Chondrocyte (in vitro differentiated cells): Measurements from ENCODE around the gene PCCA. TPM values are rescaled to one million over a fixed set of nuclear protein-coding genes. Genes with fewer than 3 reads are reported as not detected.
"Not testable (repeated sequence)": the region's sequence is repeated elsewhere in the genome, so short reads cannot be mapped to it uniquely, and the experiment has no call there.

ENCODE experiments used
- DNase-seq: peaks from one replicate; pipeline ENCODE4 v3.0.0; 2021; ENCODE audit warnings: mixed read lengths, low spot score
- H3K27ac Mint-ChIP-seq: one replicate; pipeline ENCODE4 v1.8.0; 2021; ENCODE audit warnings: mild to moderate bottlenecking, moderate library complexity, mixed read lengths; ENCODE audit not compliant: unreplicated experiment
- H3K27me3 Mint-ChIP-seq: 2 replicates; pipeline ENCODE4 v1.8.0; 2021; ENCODE audit warnings: low read depth, mixed read lengths
- H3K36me3 Mint-ChIP-seq: 2 replicates; pipeline ENCODE4 v1.8.0; 2021; ENCODE audit warnings: low read depth, mixed read lengths
- H3K4me1 Mint-ChIP-seq: 2 replicates; pipeline ENCODE4 v1.8.0; 2021; ENCODE audit warnings: low read depth, mild to moderate bottlenecking, mixed read lengths
- H3K4me3 Mint-ChIP-seq: one replicate; pipeline ENCODE4 v1.8.0; 2021; ENCODE audit warnings: mild to moderate bottlenecking, moderate library complexity, mixed read lengths; ENCODE audit not compliant: unreplicated experiment
- H3K9me3 Mint-ChIP-seq: 2 replicates; pipeline ENCODE4 v1.8.0; 2021; ENCODE audit warnings: low read depth, mixed read lengths
- total RNA-seq: library from RNA; stranded (reverse); gene quantifications from 3 replicates; pipeline ENCODE4 v1.2.1, GENCODE V29; 2021
- TF ChIP-seq, protein P1 (sequence below): fragments of 200-600 bp; sonication (generic); IDR thresholded peaks from 2 replicates; pipeline ENCODE4 v1.5.0; 2021; ENCODE audit warnings: antibody characterized with exemption, mild to moderate bottlenecking, moderate library complexity

Gene PCCA
- total RNA-seq, 1 donor from 2014 or later = 15.1 TPM

DNA sequence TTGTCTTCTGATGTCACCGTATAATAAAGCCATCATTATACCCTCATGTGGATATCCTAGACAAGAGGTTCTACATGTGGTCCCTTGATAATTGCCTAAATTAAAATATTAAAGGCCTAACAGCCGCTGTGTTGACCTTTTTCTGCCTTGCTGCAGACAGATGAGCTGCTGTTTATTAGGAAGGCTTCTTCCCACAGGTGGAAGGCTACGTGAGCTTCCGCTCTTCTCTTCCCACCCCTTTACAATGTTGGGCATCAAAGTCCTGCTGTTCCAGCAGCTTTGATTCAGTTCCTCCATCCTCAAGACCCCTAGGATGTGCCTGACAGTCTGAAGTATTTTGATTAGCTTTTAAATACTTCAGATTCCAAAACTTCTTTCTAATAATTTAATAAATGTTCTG is 217.1 kb downstream of the PCCA start:
- TF ChIP-seq, protein P1, sequence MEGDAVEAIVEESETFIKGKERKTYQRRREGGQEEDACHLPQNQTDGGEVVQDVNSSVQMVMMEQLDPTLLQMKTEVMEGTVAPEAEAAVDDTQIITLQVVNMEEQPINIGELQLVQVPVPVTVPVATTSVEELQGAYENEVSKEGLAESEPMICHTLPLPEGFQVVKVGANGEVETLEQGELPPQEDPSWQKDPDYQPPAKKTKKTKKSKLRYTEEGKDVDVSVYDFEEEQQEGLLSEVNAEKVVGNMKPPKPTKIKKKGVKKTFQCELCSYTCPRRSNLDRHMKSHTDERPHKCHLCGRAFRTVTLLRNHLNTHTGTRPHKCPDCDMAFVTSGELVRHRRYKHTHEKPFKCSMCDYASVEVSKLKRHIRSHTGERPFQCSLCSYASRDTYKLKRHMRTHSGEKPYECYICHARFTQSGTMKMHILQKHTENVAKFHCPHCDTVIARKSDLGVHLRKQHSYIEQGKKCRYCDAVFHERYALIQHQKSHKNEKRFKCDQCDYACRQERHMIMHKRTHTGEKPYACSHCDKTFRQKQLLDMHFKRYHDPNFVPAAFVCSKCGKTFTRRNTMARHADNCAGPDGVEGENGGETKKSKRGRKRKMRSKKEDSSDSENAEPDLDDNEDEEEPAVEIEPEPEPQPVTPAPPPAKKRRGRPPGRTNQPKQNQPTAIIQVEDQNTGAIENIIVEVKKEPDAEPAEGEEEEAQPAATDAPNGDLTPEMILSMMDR = no peak
- Mint-ChIP-seq H3K4me3 (no peak overlapping the region), H3K9me3 (no peaks in the 10 kb centered on the region), H3K27ac (peak overlapping the region; percentile 45), H3K36me3 (no peaks in the 10 kb centered on the region), H3K4me1 (peaks cover 25% of the 10 kb centered on the region), H3K27me3 (no peaks in the 10 kb centered on the region)
- DNase-seq = no peak

DNA sequence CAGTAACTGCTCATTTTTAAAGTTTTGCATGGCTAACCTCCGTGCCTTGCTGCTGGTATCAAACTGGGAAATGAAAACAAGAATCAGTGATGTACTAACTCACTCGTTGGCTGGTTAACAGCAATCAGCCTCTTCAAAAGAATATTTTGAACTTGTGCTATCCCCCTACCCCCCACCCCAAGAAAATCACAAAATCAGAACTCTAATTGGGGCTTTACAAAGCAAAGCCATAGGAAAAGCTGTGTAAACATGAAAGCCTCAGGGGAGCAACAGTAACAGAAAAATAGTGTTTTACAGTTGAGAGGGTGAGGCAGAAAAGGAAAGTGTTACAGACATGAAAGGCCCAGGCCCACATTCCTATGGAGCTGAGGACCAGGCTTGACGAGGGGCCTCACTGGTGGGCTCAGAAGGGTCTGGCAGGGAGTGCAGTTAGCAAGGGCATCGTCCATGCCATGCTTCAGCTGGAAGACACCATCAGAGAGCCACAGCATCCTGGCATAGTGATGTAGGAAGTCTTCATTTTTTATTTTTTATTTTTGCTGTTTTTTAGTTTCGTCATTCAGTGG is 217.6 kb downstream of the PCCA start:
- H3K4me3 Mint-ChIP-seq = no peak overlapping the region
- H3K27ac Mint-ChIP-seq = peak overlapping the region; percentile 47
- H3K4me1 Mint-ChIP-seq = peaks cover 25% of the 10 kb centered on the region
- no peaks in the 10 kb centered on the region for H3K27me3 Mint-ChIP-seq
- TF ChIP-seq, protein P1 = no peak
- H3K9me3 Mint-ChIP-seq = no peaks in the 10 kb centered on the region
- no peaks in the 10 kb centered on the region for H3K36me3 Mint-ChIP-seq
- no peak for DNase-seq

DNA sequence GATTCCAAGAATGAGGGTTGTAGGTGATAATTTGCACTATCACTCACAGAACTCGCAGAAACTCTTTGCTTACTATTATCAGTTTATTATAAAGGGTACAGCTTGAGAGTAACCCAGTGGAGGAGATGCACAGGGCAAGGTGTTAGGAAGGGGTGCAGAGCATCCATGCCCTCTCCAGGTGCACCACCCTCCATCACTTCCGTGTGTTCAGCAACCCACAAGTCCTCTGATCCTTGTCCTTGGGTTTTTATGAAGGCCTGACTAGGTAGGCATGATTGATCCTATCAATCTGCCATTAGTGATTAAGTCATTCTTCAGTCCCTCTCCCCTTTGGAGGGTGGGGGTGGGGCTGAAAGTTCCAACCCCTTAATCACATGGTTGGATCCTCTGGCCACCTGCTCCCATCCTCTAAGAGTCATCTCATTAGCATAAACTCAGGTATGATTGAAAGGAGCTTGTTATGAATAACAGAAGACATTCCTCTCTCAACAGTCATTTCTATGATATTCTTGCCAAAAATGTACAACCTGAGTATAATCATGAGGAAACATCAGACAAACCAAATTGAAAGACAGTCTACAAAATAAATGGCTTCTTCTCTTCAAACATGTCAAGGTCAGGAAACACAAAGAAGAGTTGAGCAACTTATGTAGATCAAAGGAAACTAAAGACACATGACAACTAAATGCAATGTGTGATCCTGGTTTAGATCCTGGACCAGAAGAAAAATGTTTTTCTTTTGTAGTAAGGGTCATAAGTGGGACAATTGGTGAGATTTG is 225.4 kb downstream of the PCCA start:
- Mint-ChIP-seq H3K36me3 (peaks cover 12% of the 10 kb centered on the region), H3K4me3 (no peak overlapping the region), H3K27ac (no peak overlapping the region), H3K27me3 (no peaks in the 10 kb centered on the region), H3K4me1 (peaks cover 13% of the 10 kb centered on the region), H3K9me3 (no peaks in the 10 kb centered on the region)
- TF ChIP-seq, protein P1 = no peak
- no peak for DNase-seq

DNA sequence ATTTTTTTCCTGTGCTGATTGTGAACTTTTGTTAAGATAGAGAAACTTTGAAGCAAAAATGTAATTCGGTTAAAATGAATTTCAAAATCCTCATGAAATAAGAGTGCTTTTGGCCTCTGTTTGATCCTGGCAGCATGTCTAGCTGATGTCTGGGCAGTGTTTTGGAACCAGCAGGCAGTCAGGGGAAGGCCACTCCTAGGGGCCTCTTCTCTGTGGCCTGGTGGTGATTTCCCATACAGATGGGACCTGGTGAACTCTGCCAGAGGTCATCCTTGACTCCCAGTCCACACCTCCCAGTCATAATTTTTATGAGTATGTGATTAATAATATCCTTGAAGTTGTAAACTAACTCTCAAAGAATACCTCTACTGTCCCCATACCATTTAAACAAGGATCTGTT is 226.6 kb downstream of the PCCA start:
- peaks cover 2% of the 10 kb centered on the region for H3K9me3 Mint-ChIP-seq
- no peaks in the 10 kb centered on the region for H3K27me3 Mint-ChIP-seq
- TF ChIP-seq, protein P1 = no peak
- no peak overlapping the region for H3K27ac Mint-ChIP-seq
- peaks cover 17% of the 10 kb centered on the region for H3K36me3 Mint-ChIP-seq
- no peak for DNase-seq
- H3K4me3 Mint-ChIP-seq = no peak overlapping the region
- peaks cover 13% of the 10 kb centered on the region for H3K4me1 Mint-ChIP-seq

DNA sequence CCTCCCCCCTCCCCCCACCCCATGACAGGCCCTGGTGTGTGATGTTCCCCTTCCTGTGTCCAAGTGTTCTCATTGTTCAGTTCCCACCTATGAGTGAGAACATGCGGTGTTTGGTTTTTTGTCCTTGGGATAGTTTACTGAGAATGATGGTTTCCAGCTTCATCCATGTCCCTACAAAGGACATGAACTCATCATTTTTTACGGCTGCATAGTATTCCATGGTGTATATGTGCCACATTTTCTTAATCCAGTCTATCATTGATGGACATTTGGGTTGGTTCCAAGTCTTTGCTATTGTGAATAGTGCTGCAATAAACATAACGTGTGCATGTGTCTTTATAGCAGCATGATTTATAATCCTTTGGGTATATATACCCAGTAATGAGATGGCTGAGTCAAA is 229.6 kb downstream of the PCCA start:
- H3K4me3 Mint-ChIP-seq, DNase-seq, H3K27ac Mint-ChIP-seq, H3K9me3 Mint-ChIP-seq, H3K27me3 Mint-ChIP-seq: not testable (repeated sequence)
- Mint-ChIP-seq H3K36me3 (peaks cover 22% of the 10 kb centered on the region), H3K4me1 (peaks cover 13% of the 10 kb centered on the region)
